Measurements from ENCODE around the gene APBB2.
"Not testable (repeated sequence)": the region's sequence is repeated elsewhere in the genome, so short reads cannot be mapped to it uniquely, and the experiment has no call there.

APBB2 gene

DNA sequence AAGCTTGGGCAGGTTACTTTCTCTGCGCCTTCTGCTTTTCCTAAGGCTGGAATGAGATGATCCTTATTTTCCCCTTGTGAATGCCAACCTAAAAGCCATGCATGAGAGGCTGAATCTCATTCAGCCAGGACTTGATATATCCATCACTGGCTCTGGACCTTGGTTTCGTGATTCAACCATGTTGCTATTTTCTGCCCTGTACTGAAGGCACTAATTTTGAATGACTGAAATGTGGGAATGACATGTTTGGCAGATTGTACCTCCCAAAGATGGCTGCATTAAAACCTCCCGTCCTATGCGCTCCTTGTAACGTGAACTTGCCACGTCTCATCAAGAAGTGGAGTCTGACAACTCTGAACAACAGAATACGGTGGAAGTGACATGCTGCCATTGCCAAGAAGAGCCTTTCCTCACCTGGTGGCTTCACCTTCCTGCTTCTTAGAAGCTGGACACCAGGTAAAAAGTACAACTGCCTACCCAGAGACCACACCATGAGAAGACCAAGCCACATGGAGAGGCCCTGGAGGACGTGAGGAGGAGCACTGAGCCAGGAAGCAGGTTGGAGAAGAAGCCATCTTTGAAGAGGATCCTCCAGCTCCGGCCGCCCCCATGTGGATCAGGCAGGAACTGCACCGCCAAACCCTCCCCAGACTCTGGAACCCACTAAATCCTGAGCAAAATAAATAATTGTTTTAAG, 290.1 kb downstream of the APBB2 start:
- DNase-seq: peak; percentile 67

DNA sequence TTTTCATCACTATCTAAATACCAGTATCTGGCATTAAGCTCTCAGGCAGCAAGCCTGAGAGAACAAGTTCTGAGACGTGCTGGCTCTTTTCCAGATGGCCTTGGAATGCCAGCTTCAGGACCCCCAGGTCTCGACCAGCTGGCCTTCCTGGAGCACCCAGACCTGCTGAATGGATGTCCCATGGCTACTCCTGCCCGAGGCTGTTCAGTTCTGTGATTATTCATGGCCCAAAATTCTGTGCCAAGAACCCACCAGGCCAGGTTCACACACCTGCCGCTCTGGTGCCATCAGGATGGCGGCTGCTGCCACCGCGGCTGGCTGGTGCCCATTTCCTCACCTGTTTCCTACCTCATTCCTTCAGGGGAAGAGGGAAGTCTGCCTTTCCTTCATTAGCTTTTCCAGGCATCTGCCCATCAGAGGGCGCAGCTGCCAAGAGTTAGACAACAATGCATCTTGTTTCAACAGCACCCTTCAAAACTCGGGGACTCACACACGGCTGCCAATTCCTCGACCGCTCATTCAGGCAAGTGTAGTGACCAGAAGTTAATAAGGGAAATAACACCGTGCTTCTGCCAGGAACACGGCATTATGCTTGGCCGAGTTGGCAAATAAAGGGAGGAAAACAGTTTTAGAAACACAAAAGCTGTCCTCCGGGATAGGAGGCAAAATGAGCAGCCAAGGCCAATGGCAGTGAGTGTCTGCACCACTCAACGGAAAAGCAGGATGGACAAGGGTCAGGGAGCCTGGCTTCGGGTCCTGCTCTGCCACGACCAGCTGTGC, 290.8 kb downstream of the APBB2 start:
- no peak for DNase-seq

- DNase-seq: not testable (repeated sequence)
These were observed 294.4 kb downstream of the APBB2 start for GRCh38 chr4:40919976-40920375.

DNA sequence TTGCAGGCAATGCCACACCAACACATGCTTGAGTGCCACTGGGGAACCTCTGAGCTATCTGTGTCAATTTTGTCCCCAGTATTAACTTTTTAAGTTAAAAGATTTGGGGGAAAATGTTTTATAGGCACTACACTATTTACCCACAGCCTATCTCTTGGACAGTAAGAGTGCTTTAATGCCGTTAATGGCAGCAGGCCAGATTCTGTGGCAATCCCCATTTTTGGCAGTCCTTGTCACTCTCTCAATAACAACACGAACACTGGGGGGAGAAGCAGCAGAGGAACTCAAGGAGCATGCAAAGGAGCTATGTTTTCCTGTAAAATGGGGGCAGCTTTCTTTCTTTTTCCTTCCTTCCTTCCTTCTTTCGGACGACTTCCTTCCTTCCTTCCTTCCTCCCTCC, 296.0 kb downstream of the APBB2 start:
- peak; percentile 56 for DNase-seq

DNA sequence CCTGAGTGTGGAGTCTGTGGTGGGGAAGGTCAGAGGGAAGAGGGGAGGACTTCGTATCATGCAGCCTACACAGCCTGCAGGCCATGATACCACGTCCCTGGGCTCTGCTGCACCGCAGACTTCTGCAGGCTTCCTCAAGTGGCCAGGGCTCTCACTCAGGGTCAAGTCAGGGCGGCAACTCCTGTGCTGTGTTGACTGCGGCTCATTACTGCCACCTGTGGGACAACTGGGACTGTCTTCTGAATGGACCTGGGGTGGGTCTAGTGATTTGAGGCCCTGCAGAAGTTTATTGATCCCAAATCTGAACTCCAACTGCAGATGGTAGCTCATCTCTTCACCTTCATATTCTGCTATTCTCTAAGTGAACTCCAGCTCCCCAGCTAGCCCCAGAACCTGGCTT, 297.5 kb downstream of the APBB2 start:
- peak; percentile 58 for DNase-seq

DNA sequence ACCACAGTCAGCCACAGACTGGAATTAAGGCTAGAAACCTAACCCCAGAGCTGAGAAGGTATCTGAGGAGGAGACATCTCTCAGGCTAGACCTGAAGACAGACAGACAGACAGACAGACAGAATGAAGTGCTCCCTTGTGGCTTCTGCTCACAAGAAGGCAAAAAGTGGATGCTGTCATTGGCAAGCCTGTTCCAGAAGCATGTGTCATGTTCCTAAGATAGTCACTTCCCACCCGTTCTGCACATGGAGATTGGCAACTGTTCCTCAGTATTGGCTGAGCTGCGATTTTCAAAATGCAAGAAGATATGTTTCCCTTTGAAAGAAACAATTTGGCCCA, 298.2 kb downstream of the APBB2 start:
- DNase-seq: no peak

GRCh38 chr4:40915318-40916217, 298.8 kb downstream of the APBB2 start:
- no peak for DNase-seq

GRCh38 chr4:40912460-40913184, 301.7 kb downstream of the APBB2 start:
- DNase-seq: no peak

DNA sequence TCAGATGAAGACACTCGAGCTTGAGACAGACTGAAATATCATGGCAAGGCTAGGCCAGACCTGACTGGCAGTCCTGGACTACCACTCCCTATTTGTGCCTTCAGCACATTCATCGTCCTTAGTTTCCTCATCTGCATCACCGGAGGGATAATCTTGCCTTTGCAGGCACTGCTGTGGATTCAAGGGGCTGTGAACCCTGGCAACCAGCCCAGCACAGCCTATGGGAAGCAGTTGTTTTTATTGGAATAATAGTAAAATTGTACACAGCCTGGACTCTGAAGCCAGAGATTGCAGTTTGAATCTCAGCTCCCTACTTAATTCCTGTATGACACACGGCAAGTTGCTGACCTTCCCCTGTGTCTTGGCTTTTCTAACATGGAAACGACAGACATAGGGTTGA, 303.6 kb downstream of the APBB2 start:
- no peak for DNase-seq

GRCh38 chr4:40909363-40909876, 304.9 kb downstream of the APBB2 start:
- peak; percentile 44 for DNase-seq

DNA sequence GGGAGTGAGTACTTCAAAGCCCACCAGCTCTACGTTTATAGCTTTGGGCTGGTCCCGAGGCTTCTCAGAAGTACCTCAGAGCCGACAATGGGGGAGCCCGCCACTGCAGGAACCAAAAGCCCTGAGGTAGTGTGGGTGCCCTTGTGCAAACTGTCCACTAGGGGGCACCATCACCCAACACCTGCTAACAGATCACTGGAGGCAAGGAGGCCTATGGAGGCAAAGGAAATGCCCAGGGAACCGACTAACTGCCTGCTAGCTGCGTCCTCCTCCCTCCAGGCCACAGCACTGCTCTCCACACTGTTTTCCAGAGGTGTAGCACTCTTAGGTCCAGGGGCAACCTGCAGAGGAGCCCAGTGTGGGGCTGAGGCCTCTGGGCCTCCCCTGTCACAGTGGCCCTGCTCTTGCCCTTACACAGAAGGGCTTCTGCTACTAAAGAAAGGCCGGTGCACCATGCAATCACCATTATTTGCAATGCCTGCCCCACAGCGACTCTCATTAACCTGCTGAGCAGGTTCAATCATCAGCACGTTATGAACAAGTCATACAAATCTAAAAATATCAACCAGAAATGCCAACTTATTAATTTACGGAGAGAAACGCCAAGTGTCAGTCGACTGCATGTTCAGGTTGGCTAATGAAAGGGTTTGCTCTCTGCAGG, 305.5 kb downstream of the APBB2 start:
- peak; percentile 83 for DNase-seq

DNA sequence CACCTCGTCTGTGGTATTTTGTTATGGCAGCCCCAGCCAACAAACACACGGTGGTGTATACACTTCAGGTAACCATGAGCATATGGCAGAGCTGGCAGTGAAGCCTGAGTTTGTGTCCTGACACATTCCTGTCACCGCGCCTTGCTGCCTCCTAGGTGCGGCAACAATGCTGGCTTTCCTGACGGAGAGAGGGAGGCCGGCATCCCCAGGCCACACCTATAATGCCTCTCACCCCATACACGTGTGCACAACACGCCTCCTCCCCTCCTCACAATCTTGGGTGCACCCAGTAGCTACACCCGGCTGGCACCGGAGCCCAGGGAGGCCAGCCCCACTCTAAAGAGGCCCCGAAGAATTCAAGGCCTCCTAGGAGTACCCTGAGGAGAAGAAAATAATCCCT, 306.0 kb downstream of the APBB2 start:
- no peak for DNase-seq

DNA sequence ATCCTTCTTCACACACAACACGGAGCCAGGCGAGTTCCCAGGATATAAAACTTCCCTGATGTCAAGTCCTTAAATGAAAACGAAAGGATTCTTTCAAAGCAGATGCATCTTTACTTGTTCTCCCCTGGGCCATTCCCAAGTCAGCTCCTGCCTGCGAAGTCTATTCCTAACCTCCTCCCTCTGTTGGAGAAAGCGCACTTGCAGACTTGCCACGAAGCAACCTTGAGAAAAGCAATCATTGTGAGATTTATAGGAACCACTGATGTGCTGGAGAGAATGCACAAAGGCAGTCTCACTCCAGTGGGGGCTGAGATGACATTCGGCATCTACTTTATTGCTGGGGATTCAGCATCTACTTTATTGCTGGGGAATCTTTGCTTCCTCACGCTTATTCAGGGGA, 308.9 kb downstream of the APBB2 start:
- DNase-seq: no peak

GRCh38 chr4:40900531-40900930, 313.8 kb downstream of the APBB2 start:
- not testable (repeated sequence) for DNase-seq

DNA sequence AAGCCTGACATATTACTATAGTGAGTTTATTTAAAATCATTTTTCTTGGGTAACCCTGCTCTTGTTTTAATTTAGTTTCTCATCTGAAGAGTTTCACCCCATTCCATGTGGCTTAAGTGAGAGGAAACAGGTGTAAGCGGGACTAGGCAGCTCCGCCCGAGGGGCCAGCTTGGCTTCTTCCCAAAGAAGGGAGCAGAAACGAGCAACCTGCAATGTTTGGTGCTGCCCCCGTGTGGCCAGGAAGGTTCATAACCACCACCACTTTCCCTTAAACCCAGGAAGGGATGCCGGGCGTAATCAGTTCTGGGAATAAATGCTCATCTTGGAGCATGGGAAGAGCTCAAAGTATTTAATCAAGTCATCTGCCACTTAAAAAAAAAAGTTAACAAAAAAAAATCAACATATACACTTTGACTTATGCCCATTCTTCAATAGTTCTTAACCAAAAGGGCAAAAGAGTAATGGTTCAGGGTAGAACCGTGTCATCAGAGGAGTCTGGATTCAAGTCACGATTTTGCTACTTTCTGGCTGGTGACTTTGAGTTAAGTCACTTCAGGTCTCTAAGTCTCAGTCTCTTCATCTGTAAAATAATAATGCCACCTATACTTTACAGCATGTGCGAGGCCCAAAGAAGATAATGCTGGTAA, 316.7 kb downstream of the APBB2 start:
- DNase-seq: peak; percentile 72

- DNase-seq: no peak
These were observed 323.6 kb downstream of the APBB2 start for GRCh38 chr4:40890764-40891163.

DNA sequence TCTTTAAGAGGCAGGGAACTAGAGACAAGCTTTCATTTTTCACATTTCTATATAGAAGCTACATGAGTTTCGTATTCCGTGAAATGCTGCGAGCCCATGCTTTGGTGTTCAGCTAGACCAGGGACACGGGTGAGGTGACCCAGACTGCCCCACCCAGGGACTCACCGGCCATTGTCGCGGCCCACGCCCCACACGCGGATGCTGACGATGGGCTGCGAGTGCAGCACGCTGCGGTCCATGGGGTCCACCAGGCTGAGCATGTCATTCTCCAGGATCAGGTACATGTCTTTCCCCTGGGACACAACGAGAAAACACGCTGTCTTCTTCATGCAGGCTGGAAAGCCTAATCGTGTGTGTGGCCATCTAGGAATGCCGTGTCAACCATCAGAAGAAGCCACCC, 324.1 kb downstream of the APBB2 start:
- DNase-seq: no peak

GRCh38 chr4:40888933-40889332, 325.4 kb downstream of the APBB2 start:
- DNase-seq: no peak

- DNase-seq: no peak
These were observed 326.6 kb downstream of the APBB2 start for GRCh38 chr4:40887764-40888131.

GRCh38 chr4:40886931-40887763, 327.2 kb downstream of the APBB2 start:
- DNase-seq: no peak

GRCh38 chr4:40881851-40882250, 332.5 kb downstream of the APBB2 start:
- no peak for DNase-seq

Data from hematopoietic multipotent progenitor cell treated with erythropoietin and hydrocortisone succinate and interleukin-3 and kit ligand, for 8 days (in vitro differentiated cells).